Neural progenitor cell (in vitro differentiated cells): ENCODE results near the gene TNFSF13B.

Experiments
- CTCF ChIP-seq: fragments of 200-600 bp; sonication (generic); IDR thresholded peaks from 2 replicates; pipeline ENCODE4 v1.5.1; 2017; ENCODE audit warnings: antibody characterized with exemption, mild to moderate bottlenecking
- EZH2phosphoT487 ChIP-seq: fragments of 200-600 bp; sonication (generic); IDR thresholded peaks from 2 replicates; pipeline ENCODE4 v1.6.1; 2017; ENCODE audit warnings: antibody characterized with exemption

GRCh38 chr13:108268466-108269112, 929 bp upstream of the TNFSF13B start:
- no peak for TF ChIP-seq CTCF
- TF ChIP-seq EZH2phosphoT487, result no peak
